Measurements from ENCODE around the gene KCNE3. TPM values are rescaled to one million over a fixed set of nuclear protein-coding genes. Genes with fewer than 3 reads are reported as not detected.

KCNE3 gene
- total RNA-seq, 1 experiment from 2014 or later, result 4.9 TPM

DNA sequence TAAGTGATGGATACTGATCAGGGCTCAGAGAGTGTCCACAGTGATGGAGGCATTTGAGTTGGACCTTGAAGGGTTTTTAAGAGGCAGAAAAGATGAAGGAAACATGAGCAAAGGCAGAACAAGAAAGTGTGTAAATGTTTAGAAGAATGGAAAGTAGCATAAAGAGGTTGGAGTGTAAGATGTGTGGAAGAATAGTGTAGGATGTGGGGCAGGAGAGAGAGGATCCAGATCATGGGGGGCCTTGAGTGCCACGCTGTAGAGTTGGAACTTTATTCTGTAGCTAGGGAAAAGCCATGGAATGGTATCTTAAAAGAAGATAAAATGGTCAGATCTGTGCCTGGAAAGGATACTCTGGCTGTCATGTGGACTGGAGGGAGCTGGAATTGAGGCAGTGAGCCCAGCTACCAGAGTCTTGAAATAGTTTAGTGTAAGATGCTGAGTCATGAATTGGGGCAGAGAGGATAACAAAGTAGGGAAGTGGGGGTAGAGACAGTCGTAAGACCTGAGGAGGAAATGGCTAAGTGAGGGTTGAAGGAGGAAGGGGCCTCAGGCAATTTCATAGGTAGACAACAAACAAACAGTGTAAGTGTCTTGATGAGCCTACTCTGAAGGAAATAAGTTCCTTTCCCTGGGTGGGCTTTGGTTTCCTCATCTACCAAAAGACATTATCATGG lies 6.7 kb downstream of the KCNE3 start:
- no peak overlapping the region for H2BK120ac ChIP-seq (ENCODE audit: low read depth, low read length, poor library complexity, severe bottlenecking)
- H4K5ac ChIP-seq (ENCODE audit: insufficient read length, low read depth, low read length), result no peak overlapping the region
- no peak overlapping the region for H2AFZ ChIP-seq (ENCODE audit: low read length)
- H3K18ac ChIP-seq (ENCODE audit: insufficient read length, low read depth, low read length), result no peak overlapping the region
- H3K23ac ChIP-seq (ENCODE audit: insufficient read length, low read depth, low read length), result no peak overlapping the region
- no peak overlapping the region for H4K8ac ChIP-seq (replicated peaks; ENCODE audit: insufficient read length, low read depth, low read length)
- H3K9me3 Mint-ChIP-seq, result no peaks in the 10 kb centered on the region
- H3K4me1 Mint-ChIP-seq, result peaks cover 9 to 10% of the 10 kb centered on the region in 2 experiments
- H3K14ac ChIP-seq (ENCODE audit: insufficient read depth, low read length), result no peak overlapping the region
- WGBS (ENCODE audit: extremely low coverage, insufficient read length, low lambda C conversion rate), result no CpG with 5 or more reads among the region's 2 CpGs
- no peak overlapping the region for H3T11ph ChIP-seq (ENCODE audit: low read length)
- H3K27me3 Mint-ChIP-seq (ENCODE audit: low read depth), result peaks cover 1% of the 10 kb centered on the region; the same call in 1 of the 2 replicates
- no peak overlapping the region for H3K4ac ChIP-seq (ENCODE audit: low read depth, low read length)
- H2BK15ac ChIP-seq (ENCODE audit: low read depth, low read length), result no peak overlapping the region
- H3K79me1 ChIP-seq (ENCODE audit: insufficient read depth, low read depth, low read length, poor library complexity, severe bottlenecking), result no peaks in the 10 kb centered on the region
- H3K27me3 ChIP-seq (ENCODE audit: insufficient read depth, low read length), result no peaks in the 10 kb centered on the region
- H2BK20ac ChIP-seq (ENCODE audit: low read depth, low read length, poor library complexity, severe bottlenecking), result no peak overlapping the region
- no peak overlapping the region for H2BK12ac ChIP-seq (ENCODE audit: insufficient read length, low read depth, low read length)
- no peak overlapping the region for H4K91ac ChIP-seq (ENCODE audit: insufficient read length, low read depth, low read length)
- no peak for TF ChIP-seq CTCF (conservative IDR thresholded peaks at IDR 0.05)
- H3K4me2 ChIP-seq (ENCODE audit: insufficient read depth, insufficient read length, low read length), result no peak overlapping the region
- no peak overlapping the region for H3K56ac ChIP-seq (ENCODE audit: insufficient read length, low read depth, low read length)
- H3K27ac Mint-ChIP-seq, result no peak overlapping the region
- no peaks in the 10 kb centered on the region for H3K9me3 ChIP-seq (ENCODE audit: control insufficient read depth, low read depth, low read length)
- H3K36me3 Mint-ChIP-seq (ENCODE audit: insufficient read depth in 1 of 3, low read depth in 3 of 3), result peaks cover 0 to 2% (median 0%) of the 10 kb centered on the region in 3 experiments; a peak in 2 of 7 replicates
- H3K9ac ChIP-seq (ENCODE audit: extremely low read depth, insufficient read length, low read length), result no peak overlapping the region
- H3K4me1 ChIP-seq (ENCODE audit: insufficient read depth, low read length), result no peaks in the 10 kb centered on the region
- DNase-seq, result no peak
- H2BK5ac ChIP-seq (ENCODE audit: insufficient read length, low read length), result no peak overlapping the region
- H3K23me2 ChIP-seq (ENCODE audit: insufficient read length, low read depth, low read length, poor library complexity, severe bottlenecking), result no peaks in the 10 kb centered on the region
- no peaks in the 10 kb centered on the region for H4K20me1 ChIP-seq (ENCODE audit: control insufficient read depth, insufficient read depth, insufficient read length)
- no peak overlapping the region for H3K27ac ChIP-seq (ENCODE audit: insufficient read length, low read depth, low read length)
- H3K4me3 Mint-ChIP-seq, result no peak overlapping the region
- no peak overlapping the region for H2AK5ac ChIP-seq (ENCODE audit: insufficient read length, low read length)
- H3K79me2 ChIP-seq (ENCODE audit: insufficient read depth, low read length), result no peaks in the 10 kb centered on the region

Data from H9 (cell line).